HG03045 (cell line): Measurements from ENCODE around the gene TSSK6.

Experiments
- ATAC-seq: cut with Tn5 transposase; IDR thresholded peaks from one replicate; pipeline ENCODE4 v1.9.1; 2021; ENCODE audit warnings: mild to moderate bottlenecking, moderate library complexity; ENCODE audit not compliant: unreplicated experiment

TSSK6 gene

DNA sequence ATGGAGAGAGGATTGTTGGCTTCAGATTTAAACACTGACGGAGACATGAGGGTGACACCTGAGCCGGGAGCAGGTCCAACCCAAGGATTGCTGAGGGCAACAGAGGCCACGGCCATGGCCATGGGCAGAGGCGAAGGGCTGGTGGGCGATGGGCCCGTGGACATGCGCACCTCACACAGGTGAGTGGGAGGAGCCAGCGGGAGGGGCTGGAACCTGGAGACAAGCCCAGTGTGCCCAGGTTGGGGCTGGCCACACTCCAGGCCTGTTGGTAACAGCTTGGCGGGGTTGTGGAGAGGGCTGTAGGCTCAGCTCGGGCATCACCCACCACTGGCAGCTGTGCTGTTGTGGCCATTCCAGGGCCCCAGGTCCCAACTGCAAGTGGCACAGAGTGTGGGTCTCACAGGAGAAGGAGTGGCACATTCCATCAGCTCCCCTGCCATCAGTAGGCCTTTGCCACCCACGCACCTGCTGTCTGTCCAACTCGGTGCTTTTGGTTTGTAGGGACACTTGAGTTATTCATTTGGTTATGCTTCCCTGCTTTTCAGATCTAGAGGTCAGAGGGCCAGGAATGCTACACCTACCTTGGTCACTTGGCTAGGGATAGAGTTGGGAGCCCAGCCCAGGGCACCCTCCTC lies 49.8 kb downstream of the TSSK6 start:
- ATAC-seq = no peak

GRCh38 chr19:19464339-19465098 lies 50.8 kb downstream of the TSSK6 start:
- no peak for ATAC-seq
